Spleen (tissue), 11 donors: ENCODE data around the gene SLC23A3. TPM values are rescaled to one million over a fixed set of nuclear protein-coding genes. Genes with fewer than 3 reads are reported as not detected.
"Not testable (repeated sequence)": the region's sequence is repeated elsewhere in the genome, so short reads cannot be mapped to it uniquely, and the experiment has no call there.

Source experiments
- DNase-seq: peaks from one replicate; pipeline ENCODE4 v3.0.0-alpha.2; 2020
- H3K27ac ChIP-seq, 8 donors: fragments of 200-600 bp; sonication (generic) in 7 of 8; 1 replicate in 4 of 8; 2 replicates in 4 of 8; pipeline versions ENCODE4 v1.5.0 to v1.8.0; 2016 to 2021; ENCODE audit warnings: inconsistent platforms in 4 of 8, mild to moderate bottlenecking in 4 of 8, moderate library complexity in 1 of 8
- H3K27me3 ChIP-seq, 7 donors: fragments of 200-600 bp; sonication (generic) in 6 of 7; replicated peaks in 1 of 7; 1 replicate in 4 of 7; 2 replicates in 3 of 7; pipeline versions ENCODE4 v1.5.0 to v1.8.0; 2016 to 2021; ENCODE audit warnings: inconsistent platforms in 3 of 7, mild to moderate bottlenecking in 1 of 7
- H3K36me3 ChIP-seq, 6 donors: fragments of 200-600 bp; sonication (generic) in 5 of 6; 1 replicate in 4 of 6; 2 replicates in 2 of 6; pipeline versions ENCODE4 v1.5.0 to v1.8.0; 2016 to 2021; ENCODE audit warnings: inconsistent platforms in 2 of 6
- H3K4me1 ChIP-seq, 6 donors: fragments of 200-600 bp; sonication (generic) in 5 of 6; 1 replicate in 3 of 6; 2 replicates in 3 of 6; pipeline versions ENCODE4 v1.5.0 to v1.8.0; 2016 to 2021; ENCODE audit warnings: inconsistent platforms in 3 of 6
- H3K4me3 ChIP-seq, 8 donors: fragments of 200-600 bp; sonication (generic) in 7 of 8; 1 replicate in 4 of 8; 2 replicates in 4 of 8; pipeline versions ENCODE4 v1.5.0 to v1.8.0; 2016 to 2021; ENCODE audit warnings: inconsistent platforms in 4 of 8, mild to moderate bottlenecking in 4 of 8, moderate library complexity in 2 of 8
- H3K9me3 ChIP-seq, 8 donors: fragments of 200-600 bp; sonication (generic) in 7 of 8; 1 replicate in 4 of 8; 2 replicates in 4 of 8; pipeline versions ENCODE4 v1.5.0 to v1.8.0; 2016 to 2021; ENCODE audit warnings: inconsistent platforms in 4 of 8
- POLR2A ChIP-seq, 3 donors: fragments of 450-650 bp; IDR thresholded peaks; one replicate each; pipeline ENCODE4 v1.5.1; 2017; ENCODE audit warnings: antibody characterized with exemption in 3 of 3, mild to moderate bottlenecking in 1 of 3
- POLR2AphosphoS5 ChIP-seq, 3 donors: sonication (generic); formaldehyde crosslinking; IDR thresholded peaks; one replicate each; pipeline ENCODE4 v1.5.1; 2017; ENCODE audit warnings: antibody characterized with exemption in 3 of 3
- WGBS, 5 donors: extraction: QIAGEN DNeasy Blood & Tissue Kit in 3 of 5; methylation state at CpG; one replicate each; pipeline versions ENCODE4 v1.1.5 to v1.1.7; 2013 to 2018; 5-methylcytosine and 5-hydroxymethylcytosine counted together
- intact Hi-C: fragments of 100-400 bp; cut with DNase I; formaldehyde crosslinking; loops from one replicate; pipeline ENCODE4 v1.15.0; 2023; ENCODE audit warnings: low total_unique reads
- polyA plus RNA-seq, 3 donors: library from polyadenylated mRNA; stranded (reverse); fragments of 200-250 nt; gene quantifications; one replicate each; pipeline ENCODE4 v1.2.1, GENCODE V29; 2013
- total RNA-seq, 7 donors: library from RNA; depleted of rRNA in 3 of 7; stranded (reverse); fragments of >200 nt in 3 of 7; fragmentation: NEBNext Ultra II Directional in 4 of 7; extraction: Animal tissue kit (Norgen Biotek cat#: 25700) in 4 of 7; gene quantifications; one replicate each; pipeline versions ENCODE4 v1.1.0 to v1.2.1, GENCODE V29; 2016 to 2021
- TF ChIP-seq, protein P1 (sequence below), 11 experiments: fragments of 200-600 bp in 7 of 11; fragments of 450-650 bp in 4 of 11; sonication (generic) in 4 of 11; IDR thresholded peaks in 8 of 11; conservative IDR thresholded peaks in 3 of 11; 1 replicate in 7 of 11; 2 replicates in 4 of 11; pipeline versions ENCODE4 v1.4.0 to v1.8.0; 2016 to 2021; ENCODE audit warnings: antibody characterized with exemption in 11 of 11, inconsistent platforms in 4 of 11, mild to moderate bottlenecking in 1 of 11
- donor health status: healthy with polysubstance abuse.
- donor health status: DM: no; HTN: no; CAD: no; lungs with moderate emphysema.
- donor health status: DM: no; HTN: no; CAD: no.
- donor health status: Bipolar disorder and iron deficiency.
- donor health status: healthy.
- donor health status: DM: no; HTN: no; CAD: no.
- donor health status: DM: yes; HTN: yes; CAD: no.

Gene SLC23A3
- total and polyA plus RNA-seq, 10 donors, result 1.2 to 5.0 (median 3.0) TPM

DNA sequence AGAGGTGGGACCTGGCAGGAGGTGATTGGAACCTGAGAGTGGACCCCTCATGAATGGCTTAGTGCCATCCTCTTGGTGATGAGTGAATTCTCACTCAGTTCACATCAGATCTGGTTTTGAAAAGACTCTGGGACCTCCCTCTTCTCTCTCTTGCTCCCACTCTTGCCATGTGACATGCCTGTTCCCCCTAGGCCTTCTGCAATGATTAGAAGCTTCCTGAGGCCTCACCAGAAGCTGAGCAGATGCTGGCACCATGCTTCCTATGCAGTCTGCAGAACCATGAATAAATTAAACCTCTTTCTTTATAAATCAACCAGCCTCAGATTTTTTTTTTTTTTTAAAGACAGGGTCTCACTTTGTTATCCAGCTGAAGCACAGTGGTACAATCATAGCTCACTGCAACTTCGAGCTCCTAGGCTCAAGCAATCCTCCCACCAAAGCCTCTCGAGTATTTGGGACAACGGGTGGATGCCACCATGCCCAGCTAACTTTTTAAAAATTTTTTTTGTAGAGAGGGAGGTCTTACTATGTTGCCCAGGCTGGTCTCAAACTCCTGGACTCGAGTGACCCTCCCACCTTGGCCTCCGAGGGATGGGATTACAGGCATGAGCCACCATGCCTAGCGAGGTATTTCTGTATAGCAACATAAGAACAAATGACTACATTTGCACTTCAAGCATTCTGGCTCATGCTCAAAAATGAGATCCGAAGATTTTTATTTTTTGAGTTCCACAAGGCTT is 34.8 kb upstream of the SLC23A3 start:
- DNase-seq, result peak; percentile 34
- Histone ChIP-seq H3K27ac (no peak overlapping the region), H3K4me3 (no peak overlapping the region), H3K36me3 (peaks cover 0 to 21% (median 13%) of the 10 kb centered on the region in 6 donors), H3K4me1 (peaks cover 7 to 36% (median 27%) of the 10 kb centered on the region in 6 donors), H3K27me3 (peaks cover 0 to 7% (median 0%) of the 10 kb centered on the region in 7 donors), H3K9me3 (no peaks in the 10 kb centered on the region)
- WGBS, 5 donors, result 87 to 97% (median 95%) methylated on average over 7 of the region's 7 CpGs
- TF ChIP-seq POLR2A (IDR thresholded peaks at IDR 0.05), result no peak
- TF ChIP-seq, protein P1, sequence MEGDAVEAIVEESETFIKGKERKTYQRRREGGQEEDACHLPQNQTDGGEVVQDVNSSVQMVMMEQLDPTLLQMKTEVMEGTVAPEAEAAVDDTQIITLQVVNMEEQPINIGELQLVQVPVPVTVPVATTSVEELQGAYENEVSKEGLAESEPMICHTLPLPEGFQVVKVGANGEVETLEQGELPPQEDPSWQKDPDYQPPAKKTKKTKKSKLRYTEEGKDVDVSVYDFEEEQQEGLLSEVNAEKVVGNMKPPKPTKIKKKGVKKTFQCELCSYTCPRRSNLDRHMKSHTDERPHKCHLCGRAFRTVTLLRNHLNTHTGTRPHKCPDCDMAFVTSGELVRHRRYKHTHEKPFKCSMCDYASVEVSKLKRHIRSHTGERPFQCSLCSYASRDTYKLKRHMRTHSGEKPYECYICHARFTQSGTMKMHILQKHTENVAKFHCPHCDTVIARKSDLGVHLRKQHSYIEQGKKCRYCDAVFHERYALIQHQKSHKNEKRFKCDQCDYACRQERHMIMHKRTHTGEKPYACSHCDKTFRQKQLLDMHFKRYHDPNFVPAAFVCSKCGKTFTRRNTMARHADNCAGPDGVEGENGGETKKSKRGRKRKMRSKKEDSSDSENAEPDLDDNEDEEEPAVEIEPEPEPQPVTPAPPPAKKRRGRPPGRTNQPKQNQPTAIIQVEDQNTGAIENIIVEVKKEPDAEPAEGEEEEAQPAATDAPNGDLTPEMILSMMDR (IDR thresholded peaks at IDR 0.05 in 8 of 11, conservative IDR thresholded peaks at IDR 0.05 in 3 of 11), result no peak
- no peak for TF ChIP-seq POLR2AphosphoS5 (IDR thresholded peaks at IDR 0.05)
- intact Hi-C loops, result loop anchor here (5.0 kb wide), 1 partner anchor 32 kb away; the partner anchor contains the start of gene SLC23A3

DNA sequence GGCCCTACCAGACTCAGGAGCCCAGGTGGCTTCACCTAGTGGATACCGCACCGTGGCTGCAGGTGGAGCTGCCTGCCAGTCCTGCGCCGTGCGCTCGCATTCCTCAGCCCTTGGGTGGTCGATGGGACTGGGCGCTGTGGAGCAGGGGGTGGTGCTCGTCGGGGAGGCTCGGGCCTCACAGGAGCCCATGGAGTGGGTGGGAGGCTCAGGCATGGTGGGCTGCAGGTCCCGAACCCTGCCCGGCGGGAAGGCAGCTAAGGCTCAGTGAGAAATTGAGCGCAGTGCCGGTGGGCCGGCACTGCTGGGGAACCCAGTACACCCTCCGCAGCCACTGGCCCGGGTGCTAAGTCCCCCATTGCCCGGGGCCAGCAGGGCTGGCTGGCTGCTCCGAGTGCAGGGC is 31.5 kb upstream of the SLC23A3 start:
- H3K9me3 ChIP-seq, H3K36me3 ChIP-seq, H3K4me1 ChIP-seq, DNase-seq, H3K27ac ChIP-seq, H3K4me3 ChIP-seq, intact Hi-C loops: not testable (repeated sequence)
- 83 to 94% (median 91%) methylated on average over 8 to 21 of the region's 21 CpGs for WGBS, 5 donors
- H3K27me3 ChIP-seq, result peaks cover 0 to 20% (median 0%) of the 10 kb centered on the region in 7 donors

DNA sequence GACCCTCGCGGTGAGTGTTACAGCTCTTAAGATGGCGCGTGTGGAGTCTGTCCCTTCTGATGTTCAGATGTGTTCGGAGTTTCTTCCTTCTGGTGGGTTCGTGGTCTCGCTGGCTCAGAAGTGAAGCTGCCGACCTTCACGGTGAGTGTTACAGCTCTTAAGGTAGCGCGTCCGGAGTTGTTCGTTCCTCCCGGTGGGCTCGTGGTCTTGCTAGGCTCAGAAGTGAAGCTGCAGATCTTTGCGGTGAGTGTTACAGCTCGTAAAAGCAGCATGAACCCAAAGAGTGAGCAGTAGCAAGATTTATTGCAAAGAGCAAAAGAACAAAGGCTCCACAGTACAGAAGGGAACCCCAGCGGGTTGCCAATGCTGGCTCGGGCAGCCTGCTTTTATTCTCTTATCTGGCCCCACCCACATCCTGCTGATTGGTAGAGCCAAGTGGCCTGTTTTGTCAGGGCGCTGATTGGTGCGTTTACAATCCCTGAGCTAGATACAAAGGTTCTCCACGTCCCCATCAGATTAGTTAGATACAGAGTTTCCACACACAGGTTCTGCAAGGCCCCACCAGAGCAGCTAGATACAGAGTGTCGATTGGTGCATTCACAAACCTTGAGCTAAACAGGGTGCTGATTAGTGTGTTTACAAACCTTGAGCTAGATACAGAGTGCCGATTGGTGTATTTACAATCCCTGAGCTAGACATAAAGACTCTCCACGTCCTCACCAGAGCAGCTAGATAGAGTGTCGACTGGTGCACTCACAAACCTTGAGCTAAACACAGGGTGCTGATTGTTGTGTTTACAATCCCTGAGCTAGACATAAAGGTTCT is 30.9 kb upstream of the SLC23A3 start:
- intact Hi-C loops, H3K4me1 ChIP-seq, H3K36me3 ChIP-seq, H3K9me3 ChIP-seq: not testable (repeated sequence)
- 68 to 81% (median 79%) methylated on average over 23 to 25 of the region's 26 CpGs for WGBS, 5 donors
- peak; percentile 54 for DNase-seq
- Histone ChIP-seq H3K27ac (peak overlapping the region in 3 of 8 donors; percentile 13 to 68 (median 48)), H3K4me3 (peak overlapping the region in 1 of 8 donors; percentile 35), H3K27me3 (peaks cover 0 to 20% (median 0%) of the 10 kb centered on the region in 7 donors)

DNA sequence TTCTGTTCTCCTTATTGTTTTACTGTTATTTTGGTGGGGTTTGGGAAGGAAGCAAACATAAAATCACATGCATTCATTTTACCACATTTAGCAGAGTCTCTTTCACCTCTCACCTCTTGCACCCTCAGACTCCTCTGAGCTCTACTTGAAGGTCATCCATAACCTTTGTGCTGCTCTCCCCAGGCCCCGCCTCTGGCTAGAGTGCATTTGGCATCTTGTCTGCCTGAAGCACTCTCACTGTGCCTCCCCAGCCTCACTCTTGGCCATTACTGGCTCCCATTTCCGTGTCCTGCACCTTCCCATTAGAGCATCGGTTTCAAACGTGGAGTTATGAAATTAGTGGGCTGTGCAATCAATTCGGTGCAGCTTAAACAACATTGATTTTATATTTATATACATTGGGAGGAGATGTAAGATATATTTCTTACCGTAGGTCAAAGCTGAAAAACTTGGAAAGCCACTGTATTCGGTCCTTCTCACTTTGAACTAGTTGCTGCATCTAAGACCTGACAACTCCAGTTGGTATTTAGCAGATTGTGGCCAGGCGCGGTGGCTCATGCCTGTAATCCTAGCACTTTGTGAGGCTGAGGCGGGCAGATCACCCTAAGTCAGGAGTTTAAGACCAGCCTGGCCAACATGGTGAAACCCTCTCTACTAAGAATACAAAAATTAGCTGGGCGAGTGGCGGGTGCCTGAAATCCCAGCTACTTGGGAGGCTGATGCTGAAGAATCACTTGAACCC is 29.8 kb upstream of the SLC23A3 start:
- peak; percentile 22 for DNase-seq
- 84 to 88% (median 86%) methylated on average over 12 of the region's 12 CpGs for WGBS, 5 donors
- TF ChIP-seq POLR2A (IDR thresholded peaks at IDR 0.05), result no peak
- TF ChIP-seq, protein P1 (IDR thresholded peaks at IDR 0.05 in 8 of 11, conservative IDR thresholded peaks at IDR 0.05 in 3 of 11), result no peak
- no peak for TF ChIP-seq POLR2AphosphoS5 (IDR thresholded peaks at IDR 0.05)
- Histone ChIP-seq H3K4me1 (no peaks in the 10 kb centered on the region), H3K9me3 (no peaks in the 10 kb centered on the region), H3K36me3 (no peaks in the 10 kb centered on the region), H3K27ac (no peak overlapping the region), H3K4me3 (no peak overlapping the region), H3K27me3 (peaks cover 0 to 20% (median 0%) of the 10 kb centered on the region in 7 donors)
- intact Hi-C loops, result no loop called here
